ENCODE data around the gene C22orf39.

GRCh38 chr22:19419086-19419463 lies 28.4 kb downstream of the C22orf39 start:
- TF ChIP-seq CTCF (IDR thresholded peaks at IDR 0.05 in 4 of 5, conservative IDR thresholded peaks at IDR 0.05 in 1 of 5): no peak
- TF ChIP-seq POLR2A (IDR thresholded peaks at IDR 0.05): no peak
